Measurements from ENCODE around the gene GFOD2. TPM values are rescaled to one million over a fixed set of nuclear protein-coding genes. Genes with fewer than 3 reads are reported as not detected.

GFOD2 gene
- total and polyA plus RNA-seq, 2 of the 13 experiments (the other 11 are each of a cell fraction or from before 2014, with no cell fraction given), result 11.1 to 17.2 TPM

DNA sequence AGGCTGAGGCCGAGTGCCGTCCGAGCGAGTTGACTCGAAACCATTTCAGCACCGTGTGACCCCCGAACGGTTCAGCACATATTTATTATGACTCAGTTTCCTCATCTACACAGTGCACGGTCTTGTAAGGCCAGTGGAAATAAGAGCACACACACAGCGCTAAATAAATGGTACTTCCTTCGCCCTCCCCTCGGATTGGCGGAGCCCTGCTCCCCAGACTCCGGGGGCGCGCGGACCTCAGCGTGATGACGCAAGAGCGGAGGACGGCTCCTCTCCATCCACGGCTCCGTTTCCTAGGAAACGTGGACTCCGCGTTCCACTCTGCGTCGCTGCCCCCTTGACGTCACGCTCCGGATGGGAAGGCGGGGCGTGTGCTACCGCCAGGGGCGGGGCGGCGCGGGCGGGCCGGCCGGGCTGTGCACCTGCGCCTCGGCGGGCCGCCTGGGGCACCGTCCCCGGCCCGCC, 58.5 kb downstream of the GFOD2 start, which contains the start of gene PARD6A (continued):
- TF ChIP-seq, protein P1, sequence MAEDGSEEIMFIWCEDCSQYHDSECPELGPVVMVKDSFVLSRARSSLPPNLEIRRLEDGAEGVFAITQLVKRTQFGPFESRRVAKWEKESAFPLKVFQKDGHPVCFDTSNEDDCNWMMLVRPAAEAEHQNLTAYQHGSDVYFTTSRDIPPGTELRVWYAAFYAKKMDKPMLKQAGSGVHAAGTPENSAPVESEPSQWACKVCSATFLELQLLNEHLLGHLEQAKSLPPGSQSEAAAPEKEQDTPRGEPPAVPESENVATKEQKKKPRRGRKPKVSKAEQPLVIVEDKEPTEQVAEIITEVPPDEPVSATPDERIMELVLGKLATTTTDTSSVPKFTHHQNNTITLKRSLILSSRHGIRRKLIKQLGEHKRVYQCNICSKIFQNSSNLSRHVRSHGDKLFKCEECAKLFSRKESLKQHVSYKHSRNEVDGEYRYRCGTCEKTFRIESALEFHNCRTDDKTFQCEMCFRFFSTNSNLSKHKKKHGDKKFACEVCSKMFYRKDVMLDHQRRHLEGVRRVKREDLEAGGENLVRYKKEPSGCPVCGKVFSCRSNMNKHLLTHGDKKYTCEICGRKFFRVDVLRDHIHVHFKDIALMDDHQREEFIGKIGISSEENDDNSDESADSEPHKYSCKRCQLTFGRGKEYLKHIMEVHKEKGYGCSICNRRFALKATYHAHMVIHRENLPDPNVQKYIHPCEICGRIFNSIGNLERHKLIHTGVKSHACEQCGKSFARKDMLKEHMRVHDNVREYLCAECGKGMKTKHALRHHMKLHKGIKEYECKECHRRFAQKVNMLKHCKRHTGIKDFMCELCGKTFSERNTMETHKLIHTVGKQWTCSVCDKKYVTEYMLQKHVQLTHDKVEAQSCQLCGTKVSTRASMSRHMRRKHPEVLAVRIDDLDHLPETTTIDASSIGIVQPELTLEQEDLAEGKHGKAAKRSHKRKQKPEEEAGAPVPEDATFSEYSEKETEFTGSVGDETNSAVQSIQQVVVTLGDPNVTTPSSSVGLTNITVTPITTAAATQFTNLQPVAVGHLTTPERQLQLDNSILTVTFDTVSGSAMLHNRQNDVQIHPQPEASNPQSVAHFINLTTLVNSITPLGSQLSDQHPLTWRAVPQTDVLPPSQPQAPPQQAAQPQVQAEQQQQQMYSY (CRISPR knock-in tag; IDR thresholded peaks at IDR 0.05), result no peak
- TF ChIP-seq TCF7L2 (IDR thresholded peaks at IDR 0.05; ENCODE audit: low read depth, low read length) (no peak), ZKSCAN5 (CRISPR knock-in tag; IDR thresholded peaks at IDR 0.05) (no peak), ZNF331 (CRISPR knock-in tag; IDR thresholded peaks at IDR 0.05) (peak; percentile 70), ZNF264 (CRISPR knock-in tag; IDR thresholded peaks at IDR 0.05) (no peak), SRY (CRISPR knock-in tag; IDR thresholded peaks at IDR 0.05) (0 out of 2 replicates have a peak, but pooled peaks have one; percentile 4), ARHGAP35 (CRISPR knock-in tag; IDR thresholded peaks at IDR 0.05; ENCODE audit: borderline replicate concordance) (no peak), AHR (CRISPR knock-in tag; IDR thresholded peaks at IDR 0.05) (peak; percentile 23; the same call in 1 of the 2 replicates), ZNF777 (CRISPR knock-in tag; IDR thresholded peaks at IDR 0.05) (no peak; the same call in 1 of the 2 replicates), MEIS2 (CRISPR knock-in tag; IDR thresholded peaks at IDR 0.05) (no peak), ZNF253 (CRISPR knock-in tag; IDR thresholded peaks at IDR 0.05; ENCODE audit: borderline replicate concordance) (peak; percentile 84; the same call in 1 of the 2 replicates), ZMYM3 (CRISPR knock-in tag; IDR thresholded peaks at IDR 0.05) (0 out of 2 replicates have a peak, but pooled peaks have one; percentile 10), SNAI1 (CRISPR knock-in tag; IDR thresholded peaks at IDR 0.05; ENCODE audit: borderline replicate concordance) (0 out of 2 replicates have a peak, but pooled peaks have one; percentile 34)
- TF ChIP-seq, protein P2, sequence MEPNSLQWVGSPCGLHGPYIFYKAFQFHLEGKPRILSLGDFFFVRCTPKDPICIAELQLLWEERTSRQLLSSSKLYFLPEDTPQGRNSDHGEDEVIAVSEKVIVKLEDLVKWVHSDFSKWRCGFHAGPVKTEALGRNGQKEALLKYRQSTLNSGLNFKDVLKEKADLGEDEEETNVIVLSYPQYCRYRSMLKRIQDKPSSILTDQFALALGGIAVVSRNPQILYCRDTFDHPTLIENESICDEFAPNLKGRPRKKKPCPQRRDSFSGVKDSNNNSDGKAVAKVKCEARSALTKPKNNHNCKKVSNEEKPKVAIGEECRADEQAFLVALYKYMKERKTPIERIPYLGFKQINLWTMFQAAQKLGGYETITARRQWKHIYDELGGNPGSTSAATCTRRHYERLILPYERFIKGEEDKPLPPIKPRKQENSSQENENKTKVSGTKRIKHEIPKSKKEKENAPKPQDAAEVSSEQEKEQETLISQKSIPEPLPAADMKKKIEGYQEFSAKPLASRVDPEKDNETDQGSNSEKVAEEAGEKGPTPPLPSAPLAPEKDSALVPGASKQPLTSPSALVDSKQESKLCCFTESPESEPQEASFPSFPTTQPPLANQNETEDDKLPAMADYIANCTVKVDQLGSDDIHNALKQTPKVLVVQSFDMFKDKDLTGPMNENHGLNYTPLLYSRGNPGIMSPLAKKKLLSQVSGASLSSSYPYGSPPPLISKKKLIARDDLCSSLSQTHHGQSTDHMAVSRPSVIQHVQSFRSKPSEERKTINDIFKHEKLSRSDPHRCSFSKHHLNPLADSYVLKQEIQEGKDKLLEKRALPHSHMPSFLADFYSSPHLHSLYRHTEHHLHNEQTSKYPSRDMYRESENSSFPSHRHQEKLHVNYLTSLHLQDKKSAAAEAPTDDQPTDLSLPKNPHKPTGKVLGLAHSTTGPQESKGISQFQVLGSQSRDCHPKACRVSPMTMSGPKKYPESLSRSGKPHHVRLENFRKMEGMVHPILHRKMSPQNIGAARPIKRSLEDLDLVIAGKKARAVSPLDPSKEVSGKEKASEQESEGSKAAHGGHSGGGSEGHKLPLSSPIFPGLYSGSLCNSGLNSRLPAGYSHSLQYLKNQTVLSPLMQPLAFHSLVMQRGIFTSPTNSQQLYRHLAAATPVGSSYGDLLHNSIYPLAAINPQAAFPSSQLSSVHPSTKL (CRISPR knock-in tag; IDR thresholded peaks at IDR 0.05), result peak; percentile 18; the same call in 1 of the 2 replicates
- TF ChIP-seq, protein P3, sequence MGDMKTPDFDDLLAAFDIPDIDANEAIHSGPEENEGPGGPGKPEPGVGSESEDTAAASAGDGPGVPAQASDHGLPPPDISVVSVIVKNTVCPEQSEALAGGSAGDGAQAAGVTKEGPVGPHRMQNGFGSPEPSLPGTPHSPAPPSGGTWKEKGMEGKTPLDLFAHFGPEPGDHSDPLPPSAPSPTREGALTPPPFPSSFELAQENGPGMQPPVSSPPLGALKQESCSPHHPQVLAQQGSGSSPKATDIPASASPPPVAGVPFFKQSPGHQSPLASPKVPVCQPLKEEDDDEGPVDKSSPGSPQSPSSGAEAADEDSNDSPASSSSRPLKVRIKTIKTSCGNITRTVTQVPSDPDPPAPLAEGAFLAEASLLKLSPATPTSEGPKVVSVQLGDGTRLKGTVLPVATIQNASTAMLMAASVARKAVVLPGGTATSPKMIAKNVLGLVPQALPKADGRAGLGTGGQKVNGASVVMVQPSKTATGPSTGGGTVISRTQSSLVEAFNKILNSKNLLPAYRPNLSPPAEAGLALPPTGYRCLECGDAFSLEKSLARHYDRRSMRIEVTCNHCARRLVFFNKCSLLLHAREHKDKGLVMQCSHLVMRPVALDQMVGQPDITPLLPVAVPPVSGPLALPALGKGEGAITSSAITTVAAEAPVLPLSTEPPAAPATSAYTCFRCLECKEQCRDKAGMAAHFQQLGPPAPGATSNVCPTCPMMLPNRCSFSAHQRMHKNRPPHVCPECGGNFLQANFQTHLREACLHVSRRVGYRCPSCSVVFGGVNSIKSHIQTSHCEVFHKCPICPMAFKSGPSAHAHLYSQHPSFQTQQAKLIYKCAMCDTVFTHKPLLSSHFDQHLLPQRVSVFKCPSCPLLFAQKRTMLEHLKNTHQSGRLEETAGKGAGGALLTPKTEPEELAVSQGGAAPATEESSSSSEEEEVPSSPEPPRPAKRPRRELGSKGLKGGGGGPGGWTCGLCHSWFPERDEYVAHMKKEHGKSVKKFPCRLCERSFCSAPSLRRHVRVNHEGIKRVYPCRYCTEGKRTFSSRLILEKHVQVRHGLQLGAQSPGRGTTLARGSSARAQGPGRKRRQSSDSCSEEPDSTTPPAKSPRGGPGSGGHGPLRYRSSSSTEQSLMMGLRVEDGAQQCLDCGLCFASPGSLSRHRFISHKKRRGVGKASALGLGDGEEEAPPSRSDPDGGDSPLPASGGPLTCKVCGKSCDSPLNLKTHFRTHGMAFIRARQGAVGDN (CRISPR knock-in tag; IDR thresholded peaks at IDR 0.05), result peak; percentile 27; the same call in 1 of the 2 replicates
- TF ChIP-seq, protein P4, sequence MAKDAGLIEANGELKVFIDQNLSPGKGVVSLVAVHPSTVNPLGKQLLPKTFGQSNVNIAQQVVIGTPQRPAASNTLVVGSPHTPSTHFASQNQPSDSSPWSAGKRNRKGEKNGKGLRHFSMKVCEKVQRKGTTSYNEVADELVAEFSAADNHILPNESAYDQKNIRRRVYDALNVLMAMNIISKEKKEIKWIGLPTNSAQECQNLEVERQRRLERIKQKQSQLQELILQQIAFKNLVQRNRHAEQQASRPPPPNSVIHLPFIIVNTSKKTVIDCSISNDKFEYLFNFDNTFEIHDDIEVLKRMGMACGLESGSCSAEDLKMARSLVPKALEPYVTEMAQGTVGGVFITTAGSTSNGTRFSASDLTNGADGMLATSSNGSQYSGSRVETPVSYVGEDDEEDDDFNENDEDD (CRISPR knock-in tag; IDR thresholded peaks at IDR 0.05; ENCODE audit: borderline replicate concordance), result 0 out of 2 replicates have a peak, but pooled peaks have one; percentile 44
